Measurements from ENCODE around the gene IRAK3. TPM values are rescaled to one million over a fixed set of nuclear protein-coding genes. Genes with fewer than 3 reads are reported as not detected.

IRAK3 gene
- total RNA-seq, 1 donor = 3.6 TPM

GRCh38 chr12:66141299-66141698 is 47.7 kb upstream of the IRAK3 start:
- Histone ChIP-seq H4K20me1 (ENCODE audit: insufficient read depth, low read length) (no peaks in the 10 kb centered on the region), H3K4me1 (ENCODE audit: insufficient read depth, low read length) (no peaks in the 10 kb centered on the region), H3K9me3 (ENCODE audit: low read depth, low read length) (no peaks in the 10 kb centered on the region), H3K27me3 (ENCODE audit: insufficient read depth, low read length) (no peaks in the 10 kb centered on the region), H3K36me3 (ENCODE audit: insufficient read depth, low read length) (peaks cover 55% of the 10 kb centered on the region), H3K4me2 (ENCODE audit: insufficient read depth, low read length) (no peak overlapping the region), H3K4me3 (ENCODE audit: insufficient read depth, low read length) (no peak overlapping the region), H3K27ac (ENCODE audit: low read depth, low read length) (no peak overlapping the region), H2AFZ (ENCODE audit: low read length) (no peak overlapping the region), H3K79me2 (ENCODE audit: insufficient read depth, low read length) (peaks cover 23% of the 10 kb centered on the region)
- TF ChIP-seq CTCF (IDR thresholded peaks at IDR 0.05; ENCODE audit: extremely low read depth, low read depth, low read length) = no peak
- DNase-seq (ENCODE audit: insufficient read length, low spot score, missing footprints) = no peak

- Histone ChIP-seq H3K27me3 (ENCODE audit: insufficient read depth, low read length) (no peaks in the 10 kb centered on the region), H3K36me3 (ENCODE audit: insufficient read depth, low read length) (peaks cover 41% of the 10 kb centered on the region), H3K4me1 (ENCODE audit: insufficient read depth, low read length) (no peaks in the 10 kb centered on the region)
These were observed 46.2 kb upstream of the IRAK3 start for GRCh38 chr12:66142826-66143225.

GRCh38 chr12:66143868-66144267 is 45.1 kb upstream of the IRAK3 start:
- H3K4me1 ChIP-seq (ENCODE audit: insufficient read depth, low read length) = no peaks in the 10 kb centered on the region
- H3K79me2 ChIP-seq (ENCODE audit: insufficient read depth, low read length) = peaks cover 23% of the 10 kb centered on the region
- H3K4me3 ChIP-seq (ENCODE audit: insufficient read depth, low read length) = no peak overlapping the region
- H3K4me2 ChIP-seq (ENCODE audit: insufficient read depth, low read length) = no peak overlapping the region
- H4K20me1 ChIP-seq (ENCODE audit: insufficient read depth, low read length) = no peaks in the 10 kb centered on the region
- no peak for TF ChIP-seq CTCF (IDR thresholded peaks at IDR 0.05; ENCODE audit: extremely low read depth, low read depth, low read length)
- H3K9me3 ChIP-seq (ENCODE audit: low read depth, low read length) = no peaks in the 10 kb centered on the region
- no peaks in the 10 kb centered on the region for H3K27me3 ChIP-seq (ENCODE audit: insufficient read depth, low read length)
- no peak overlapping the region for H3K27ac ChIP-seq (ENCODE audit: low read depth, low read length)
- DNase-seq (ENCODE audit: insufficient read length, low spot score, missing footprints) = no peak
- H3K36me3 ChIP-seq (ENCODE audit: insufficient read depth, low read length) = peaks cover 33% of the 10 kb centered on the region
- no peak overlapping the region for H2AFZ ChIP-seq (ENCODE audit: low read length)

More at GRCh38 chr12:66142826-66143225, 46.2 kb upstream of the IRAK3 start:
- Histone ChIP-seq H3K27ac (ENCODE audit: low read depth, low read length) (no peak overlapping the region), H3K4me2 (ENCODE audit: insufficient read depth, low read length) (no peak overlapping the region), H2AFZ (ENCODE audit: low read length) (no peak overlapping the region), H3K9me3 (ENCODE audit: low read depth, low read length) (no peaks in the 10 kb centered on the region), H4K20me1 (ENCODE audit: insufficient read depth, low read length) (no peaks in the 10 kb centered on the region), H3K4me3 (ENCODE audit: insufficient read depth, low read length) (no peak overlapping the region), H3K79me2 (ENCODE audit: insufficient read depth, low read length) (peaks cover 23% of the 10 kb centered on the region)
- no peak for TF ChIP-seq CTCF (IDR thresholded peaks at IDR 0.05; ENCODE audit: extremely low read depth, low read depth, low read length)
- no peak for DNase-seq (ENCODE audit: insufficient read length, low spot score, missing footprints)

GRCh38 chr12:66144791-66145754 is 43.9 kb upstream of the IRAK3 start:
- no peak overlapping the region for H2AFZ ChIP-seq (ENCODE audit: low read length)
- H3K4me2 ChIP-seq (ENCODE audit: insufficient read depth, low read length) = peak overlapping the region; percentile 18
- no peaks in the 10 kb centered on the region for H3K27me3 ChIP-seq (ENCODE audit: insufficient read depth, low read length)
- H3K79me2 ChIP-seq (ENCODE audit: insufficient read depth, low read length) = peaks cover 19% of the 10 kb centered on the region
- no peaks in the 10 kb centered on the region for H3K9me3 ChIP-seq (ENCODE audit: low read depth, low read length)
- peak; percentile 62 for DNase-seq (ENCODE audit: insufficient read length, low spot score, missing footprints)
- peak; percentile 80 for TF ChIP-seq CTCF (IDR thresholded peaks at IDR 0.05; ENCODE audit: extremely low read depth, low read depth, low read length)
- H3K4me1 ChIP-seq (ENCODE audit: insufficient read depth, low read length) = no peaks in the 10 kb centered on the region
- no peak overlapping the region for H3K4me3 ChIP-seq (ENCODE audit: insufficient read depth, low read length)
- peaks cover 33% of the 10 kb centered on the region for H3K36me3 ChIP-seq (ENCODE audit: insufficient read depth, low read length)
- peak overlapping the region; percentile 15 for H3K27ac ChIP-seq (ENCODE audit: low read depth, low read length)
- H4K20me1 ChIP-seq (ENCODE audit: insufficient read depth, low read length) = no peaks in the 10 kb centered on the region

Measured in osteoblast (primary cell).